HepG2 (cell line): ENCODE data around the gene GALNT12.

ENCODE experiments used
- DMTF1 ChIP-seq: sonication (generic); formaldehyde crosslinking; IDR thresholded peaks from 2 replicates; pipeline ENCODE4 v1.4.0; 2020; ENCODE audit warnings: mild to moderate bottlenecking, missing genetic modification reagents
- DPF2 ChIP-seq: sonication (generic); formaldehyde crosslinking; IDR thresholded peaks from 2 replicates; pipeline ENCODE4 v1.4.0; 2020; ENCODE audit warnings: mild to moderate bottlenecking, low read depth, missing genetic modification reagents, borderline replicate concordance
- HOMEZ ChIP-seq: IDR thresholded peaks from 2 replicates; pipeline ENCODE4 v1.6.1; 2016; ENCODE audit warnings: low read depth
- KLF13 ChIP-seq: sonication (generic); formaldehyde crosslinking; IDR thresholded peaks from 2 replicates; pipeline ENCODE4 v1.4.0; 2020; ENCODE audit warnings: mild to moderate bottlenecking, missing genetic modification reagents
- RFX1 ChIP-seq: fragments of 450-650 bp; IDR thresholded peaks from 2 replicates; pipeline ENCODE4 v1.6.1; 2017
- ZSCAN29 ChIP-seq: sonication (generic); formaldehyde crosslinking; conservative IDR thresholded peaks from 2 replicates; pipeline ENCODE4 v1.4.0; 2020; ENCODE audit warnings: mild to moderate bottlenecking, missing genetic modification reagents

GRCh38 chr9:98825414-98825813, 17.9 kb downstream of the GALNT12 start:
- no peak for TF ChIP-seq KLF13 (CRISPR knock-in tag)
- TF ChIP-seq HOMEZ = no peak
- no peak for TF ChIP-seq DPF2 (CRISPR knock-in tag)
- TF ChIP-seq DMTF1 (CRISPR knock-in tag) = no peak
- TF ChIP-seq RFX1 = no peak
- TF ChIP-seq ZSCAN29 (CRISPR knock-in tag) = no peak
